GM18498 (cell line): ENCODE measurements around the gene ELFN2.
"Not testable (repeated sequence)": the region's sequence is repeated elsewhere in the genome, so short reads cannot be mapped to it uniquely, and the experiment has no call there.

Experiments
- ATAC-seq: cut with Tn5 transposase; IDR thresholded peaks from one replicate; pipeline ENCODE4 v1.9.1; 2021; ENCODE audit warnings: mild to moderate bottlenecking, moderate library complexity; ENCODE audit not compliant: unreplicated experiment

The ELFN2 gene

DNA sequence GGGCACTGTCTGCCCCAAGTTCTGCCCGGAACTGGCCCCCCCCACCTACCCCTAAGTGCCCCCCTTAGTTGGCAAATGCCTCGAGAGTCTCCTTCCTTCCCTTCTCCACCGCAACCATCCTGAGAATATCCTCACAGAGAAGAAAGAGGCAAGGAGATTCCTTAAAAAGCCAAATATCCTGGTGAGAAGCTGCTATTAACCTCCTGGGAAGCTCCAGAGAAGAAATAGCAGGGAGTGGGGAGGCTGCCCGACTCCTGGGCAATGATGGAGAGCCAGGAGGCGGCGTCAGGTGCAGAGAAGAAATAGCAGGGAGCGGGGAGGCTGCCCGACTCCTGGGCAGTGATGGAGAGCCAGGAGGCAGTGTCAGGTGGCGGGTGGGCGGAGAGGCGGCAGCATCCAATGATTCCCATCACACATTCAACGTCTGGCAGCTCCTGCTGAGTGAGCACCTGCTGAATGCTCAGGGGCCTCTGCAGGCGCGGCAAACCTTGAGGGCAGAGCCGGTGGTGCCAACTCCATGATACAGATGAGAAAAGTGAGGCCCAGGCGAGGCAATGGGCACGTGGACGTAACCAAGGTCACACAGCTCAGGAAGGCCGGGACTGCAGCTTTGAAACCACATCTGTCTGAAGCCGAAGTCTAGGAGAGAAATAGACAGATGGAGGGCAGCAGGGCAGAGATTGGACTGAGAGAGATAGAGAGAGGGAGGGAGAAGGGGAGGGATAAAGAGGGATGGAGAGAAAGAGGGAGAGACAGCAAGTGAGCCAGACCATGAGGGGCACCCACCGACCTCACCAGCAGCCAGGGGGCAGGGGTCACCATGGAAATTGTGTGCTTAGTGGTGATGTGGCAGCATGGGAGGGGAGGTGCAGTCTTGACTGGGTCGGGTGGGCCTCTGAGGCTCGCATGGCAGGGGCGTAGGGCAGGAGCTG, 86.7 kb downstream of the ELFN2 start:
- no peak for ATAC-seq

DNA sequence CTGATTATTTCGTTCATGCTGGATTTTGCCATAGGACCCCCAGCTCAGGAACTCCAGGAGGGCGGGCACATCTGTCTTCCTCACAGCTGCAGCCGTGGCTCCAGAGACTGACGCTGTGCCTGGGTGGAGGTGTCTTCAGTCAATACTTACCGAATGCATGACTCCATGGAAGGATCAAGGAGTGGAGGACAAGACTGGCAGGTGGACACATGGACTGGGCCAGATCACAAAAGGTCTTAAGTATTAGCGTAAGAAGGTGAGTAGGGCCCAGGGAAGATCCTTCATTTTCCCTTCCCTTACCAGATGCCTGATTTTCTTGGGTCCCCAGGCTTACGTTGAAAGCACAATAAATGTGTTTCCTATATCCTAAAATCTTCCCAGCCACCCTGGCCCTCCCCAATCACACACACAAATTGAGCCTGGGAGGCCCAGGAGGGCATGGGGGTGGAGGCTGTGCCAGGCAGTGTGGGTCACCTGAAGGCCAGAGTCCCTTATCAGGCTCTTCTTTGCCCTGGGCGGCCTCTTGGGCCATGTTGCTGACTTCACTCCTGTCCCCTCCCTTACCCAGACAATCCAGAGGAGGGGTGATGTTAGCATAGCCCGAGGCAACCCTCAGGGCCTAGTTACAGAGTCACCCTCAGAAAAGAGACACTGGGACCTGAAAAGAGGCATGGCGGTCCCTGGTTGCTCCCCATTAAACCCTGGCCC, 88.6 kb downstream of the ELFN2 start:
- no peak for ATAC-seq

DNA sequence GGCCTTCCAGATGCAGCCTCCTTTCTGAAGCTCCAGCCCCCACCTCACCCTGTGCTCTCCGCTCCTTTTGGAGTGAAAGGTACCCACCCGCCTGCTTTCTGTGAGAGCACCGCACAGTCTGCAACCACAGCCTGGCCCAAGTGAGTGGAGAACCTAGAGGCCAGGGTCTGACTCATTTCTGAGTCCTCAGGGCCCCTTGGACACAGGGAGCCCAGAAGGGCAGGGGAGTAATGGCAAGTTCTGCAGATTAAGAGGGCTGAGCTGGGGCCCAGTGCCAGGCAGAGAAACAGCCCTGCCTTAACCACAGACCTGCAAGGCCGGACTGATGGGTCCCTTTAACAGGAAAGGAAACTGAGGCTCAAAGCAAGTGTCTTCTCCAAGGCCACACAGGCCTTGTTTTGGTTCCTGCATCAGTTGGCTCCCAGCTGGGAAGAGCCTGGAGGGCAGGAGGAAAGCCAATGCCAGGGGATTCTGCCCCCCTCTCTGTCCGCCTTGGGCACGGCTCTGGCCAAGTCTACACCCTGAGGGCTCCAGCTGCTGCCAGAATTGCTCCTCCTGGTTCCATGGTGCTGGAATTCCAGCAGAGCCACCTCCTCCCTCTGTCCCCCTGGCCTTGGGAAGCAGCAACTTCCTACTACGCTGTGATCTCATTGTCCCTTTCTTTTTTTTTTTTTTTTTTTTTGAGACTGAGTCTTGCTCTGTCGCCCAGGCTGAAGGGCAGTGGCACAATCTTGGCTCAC, 89.9 kb downstream of the ELFN2 start:
- no peak for ATAC-seq

DNA sequence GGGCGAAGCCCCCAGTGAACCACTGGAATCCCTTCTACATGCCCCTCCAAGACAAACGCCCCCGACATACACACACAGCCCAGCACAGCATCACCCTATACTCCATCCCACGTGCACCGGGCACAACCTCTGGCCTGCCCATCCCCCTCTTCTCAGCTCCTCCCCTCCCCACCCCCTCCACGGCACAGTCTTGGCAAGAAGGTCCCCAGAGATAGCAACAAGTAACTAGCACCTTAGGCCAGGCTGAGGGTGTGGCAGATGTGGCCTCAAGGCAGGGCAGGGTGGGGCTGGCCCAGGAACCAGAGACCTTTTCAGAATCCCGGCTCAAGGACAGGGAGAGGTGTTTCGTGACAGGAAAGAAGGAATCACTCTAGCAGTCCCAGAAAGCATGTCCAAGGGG, 90.7 kb downstream of the ELFN2 start:
- no peak for ATAC-seq

DNA sequence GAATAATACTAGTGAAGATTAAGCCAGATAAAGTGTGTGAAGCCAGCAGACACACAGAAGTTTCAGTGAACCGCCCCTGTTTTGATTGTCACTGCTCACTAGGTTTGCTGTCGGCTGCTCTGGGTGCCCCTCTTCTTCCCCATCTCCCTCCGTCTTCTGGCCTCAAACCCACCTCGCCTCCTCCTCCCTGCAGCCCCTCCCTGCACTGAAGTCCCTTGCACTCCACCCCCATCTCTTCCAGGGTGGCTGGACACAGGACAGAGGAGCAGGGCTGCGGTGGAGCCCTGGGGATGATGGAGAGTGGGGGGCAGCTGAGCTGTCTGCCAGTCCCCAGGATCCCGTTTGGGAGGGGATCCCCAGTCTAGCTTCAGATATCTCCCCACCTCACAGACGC, 91.5 kb downstream of the ELFN2 start:
- no peak for ATAC-seq

DNA sequence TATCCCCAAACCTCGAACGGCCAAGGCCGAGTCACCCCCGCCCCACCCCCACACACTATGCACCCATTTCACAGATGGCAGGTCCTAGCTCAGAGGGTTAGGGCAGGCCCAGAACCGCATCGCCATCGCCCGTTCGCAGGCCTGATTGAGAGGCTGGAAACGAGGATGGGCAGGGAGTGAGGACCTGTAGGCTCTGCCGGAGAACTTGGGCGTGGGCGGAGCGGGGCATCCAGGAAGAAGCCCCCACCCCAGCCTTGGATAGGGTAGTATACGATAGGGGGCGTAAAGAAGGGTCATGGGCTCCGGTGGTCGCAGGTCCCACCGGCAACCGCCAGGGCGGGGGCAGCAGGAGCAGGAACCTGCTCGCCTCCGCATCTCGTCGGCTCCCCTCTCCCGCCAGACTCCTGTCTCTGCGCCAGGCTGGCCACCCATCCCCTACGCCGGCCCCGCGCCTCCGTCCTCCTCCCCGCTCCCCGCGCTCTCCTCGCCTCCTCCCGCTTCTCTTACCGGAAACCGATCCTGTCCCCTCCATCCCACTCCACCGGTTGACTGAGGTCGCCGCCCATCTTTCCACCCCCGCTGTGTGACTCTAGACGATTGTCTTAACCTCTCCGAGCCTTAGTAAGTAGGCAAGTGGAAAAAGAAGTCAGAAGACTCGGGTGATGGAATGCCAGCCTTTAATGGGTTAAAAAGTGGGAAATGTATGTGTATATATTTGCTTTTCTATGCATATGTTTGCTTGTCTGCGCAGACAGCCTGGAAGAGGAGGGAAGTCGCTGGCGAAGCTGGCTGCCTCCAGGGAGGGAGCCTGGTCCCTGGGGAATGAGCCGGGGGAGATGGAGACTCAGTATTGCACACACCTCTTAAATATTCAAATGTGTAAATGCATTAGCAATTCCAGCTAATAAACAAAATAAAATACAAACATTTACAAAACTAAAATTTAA, 92.1 kb downstream of the ELFN2 start:
- no peak for ATAC-seq

DNA sequence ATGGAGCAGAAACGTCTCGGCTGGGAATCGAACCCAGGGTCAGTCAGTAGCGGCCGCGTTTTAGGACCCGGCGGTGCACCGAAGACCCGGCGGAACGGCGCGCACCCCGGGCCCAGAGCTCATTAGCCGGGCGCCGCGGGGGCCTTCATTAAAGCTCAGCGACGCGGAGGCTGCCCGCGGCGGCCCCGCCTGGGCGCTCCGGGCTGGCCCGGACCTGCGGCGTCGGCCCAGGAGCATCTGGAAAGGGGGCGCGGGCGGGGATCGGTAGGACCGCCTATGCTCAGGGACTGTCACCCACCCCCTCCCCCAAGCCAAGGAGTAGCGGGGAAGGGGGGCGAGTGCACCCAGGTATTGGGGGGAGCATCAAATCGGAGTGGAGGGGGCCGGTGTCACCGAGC, 92.8 kb downstream of the ELFN2 start:
- no peak for ATAC-seq

DNA sequence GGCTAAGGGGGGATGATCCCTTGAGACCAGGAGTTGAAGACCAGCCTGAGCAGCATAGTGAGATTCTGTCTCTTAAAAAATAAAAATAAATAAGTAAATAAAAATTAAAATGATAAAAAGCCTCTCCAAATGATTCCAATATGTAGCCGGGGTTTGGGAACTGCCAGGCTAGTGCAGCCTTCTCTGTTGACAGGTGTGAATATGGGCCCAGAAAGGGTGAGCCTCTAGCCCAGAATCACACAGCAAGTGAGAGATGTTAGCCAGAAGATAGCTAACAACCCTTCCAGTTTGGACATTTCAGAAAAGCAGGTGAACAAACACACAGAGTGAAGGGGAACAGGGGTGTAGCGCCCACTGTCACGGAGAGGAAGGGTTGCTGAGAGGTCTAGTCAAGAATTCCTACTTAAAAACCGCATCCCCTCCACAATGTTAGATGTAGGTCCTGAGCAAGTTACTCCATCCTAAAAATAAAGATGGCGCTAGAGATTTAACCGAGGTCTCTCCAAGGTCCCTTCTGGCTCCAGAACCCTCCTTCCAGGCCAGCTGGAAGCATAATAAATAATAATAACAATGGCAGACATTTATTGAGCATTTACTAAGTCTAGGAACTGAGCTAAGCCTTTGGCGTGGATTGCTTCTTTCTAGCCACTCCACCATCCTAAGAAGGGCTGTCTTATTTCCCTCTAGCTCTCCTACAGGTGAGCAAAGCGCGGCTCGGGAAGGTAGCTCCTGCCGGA, 93.4 kb downstream of the ELFN2 start:
- ATAC-seq = no peak

DNA sequence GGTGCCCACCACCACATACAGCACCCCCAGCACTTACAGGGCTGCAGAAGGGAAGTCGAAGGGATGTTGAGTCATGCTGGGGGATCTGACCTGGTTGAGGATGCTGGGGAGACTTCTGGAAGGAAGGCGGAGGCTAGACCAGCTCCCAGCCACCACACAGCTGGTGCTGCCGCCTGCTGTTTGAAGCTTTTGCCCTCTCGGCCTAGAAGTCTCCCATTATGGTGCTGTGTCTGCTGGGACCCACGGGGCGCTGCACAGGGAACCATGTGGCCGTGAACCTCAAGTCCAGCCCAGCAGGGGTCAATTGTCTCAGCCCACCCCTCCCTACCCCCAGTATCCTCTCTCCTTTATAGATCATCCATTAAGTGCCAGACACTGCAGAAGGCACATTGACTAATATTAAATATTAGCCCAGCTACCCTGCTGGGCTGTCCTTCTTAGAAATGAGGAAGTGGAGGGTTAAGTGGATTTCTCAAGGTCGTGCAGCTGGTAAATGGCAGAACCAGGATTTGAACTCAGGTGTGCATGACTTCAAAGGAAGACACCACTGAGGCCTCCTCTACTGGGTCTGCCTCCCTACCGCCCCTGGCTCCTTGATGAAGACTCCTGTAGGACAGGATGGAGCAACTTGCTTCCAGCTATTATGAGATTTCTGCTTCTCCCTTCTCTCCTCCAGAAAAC, 95.3 kb downstream of the ELFN2 start:
- no peak for ATAC-seq

DNA sequence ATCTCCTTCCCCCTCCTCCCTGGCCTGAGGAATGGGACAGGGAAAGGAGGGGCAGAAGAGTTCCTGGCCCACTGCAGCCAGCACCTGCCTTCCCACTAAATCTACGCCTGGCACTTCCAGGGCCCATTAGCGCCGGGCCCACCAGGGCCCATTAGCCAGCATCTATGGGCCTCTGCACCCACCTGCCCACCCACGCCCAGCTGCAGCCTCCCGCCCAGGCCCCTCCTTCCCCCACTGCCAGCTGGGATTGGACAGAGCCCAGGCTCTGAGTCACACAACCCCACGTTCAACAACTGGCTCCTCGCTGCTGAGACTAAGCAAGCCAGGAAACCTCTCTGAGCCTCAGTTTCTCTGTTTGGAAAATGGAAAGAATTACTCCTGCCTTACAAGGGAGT, 96.2 kb downstream of the ELFN2 start:
- ATAC-seq = no peak

DNA sequence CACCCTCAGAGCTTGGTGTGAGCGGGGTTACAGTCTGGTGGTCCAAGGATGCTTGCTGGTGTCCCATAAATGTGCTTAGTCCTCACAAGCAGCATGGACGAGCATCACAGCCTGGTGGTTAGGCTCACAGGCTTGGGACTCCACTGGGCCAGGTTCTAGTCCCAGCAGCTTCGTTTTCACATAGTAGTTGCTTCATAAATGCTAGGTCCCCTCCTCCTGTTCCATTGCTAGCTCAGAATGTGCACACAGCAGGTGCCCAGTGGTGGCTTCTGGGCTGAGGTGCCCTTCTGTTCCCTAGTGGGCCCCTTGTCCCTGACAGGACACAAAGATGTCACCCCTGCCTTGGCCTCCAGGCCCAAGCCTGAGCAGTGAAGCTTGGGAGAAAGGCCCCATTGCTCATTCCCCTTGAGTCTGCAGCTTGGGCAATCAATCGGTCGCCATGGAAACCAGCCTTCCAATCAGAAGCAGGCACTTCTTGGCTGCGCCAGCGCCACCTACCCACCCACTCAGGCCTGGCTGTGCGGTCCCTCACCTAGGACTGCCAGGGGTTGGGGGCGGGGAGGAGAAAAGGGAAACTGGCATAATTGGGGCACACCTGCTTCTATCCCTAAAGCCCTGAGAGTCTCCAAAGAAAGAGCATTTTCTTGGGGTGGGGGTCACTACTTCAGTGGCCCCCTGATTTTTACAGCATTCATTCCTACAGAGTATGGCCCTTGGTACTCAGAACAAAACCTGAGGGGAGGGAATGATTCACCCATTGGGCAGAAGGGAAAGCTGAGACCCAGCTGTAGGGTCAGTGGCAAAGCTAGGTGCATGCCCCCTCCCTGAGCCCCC, 96.9 kb downstream of the ELFN2 start:
- ATAC-seq = no peak

DNA sequence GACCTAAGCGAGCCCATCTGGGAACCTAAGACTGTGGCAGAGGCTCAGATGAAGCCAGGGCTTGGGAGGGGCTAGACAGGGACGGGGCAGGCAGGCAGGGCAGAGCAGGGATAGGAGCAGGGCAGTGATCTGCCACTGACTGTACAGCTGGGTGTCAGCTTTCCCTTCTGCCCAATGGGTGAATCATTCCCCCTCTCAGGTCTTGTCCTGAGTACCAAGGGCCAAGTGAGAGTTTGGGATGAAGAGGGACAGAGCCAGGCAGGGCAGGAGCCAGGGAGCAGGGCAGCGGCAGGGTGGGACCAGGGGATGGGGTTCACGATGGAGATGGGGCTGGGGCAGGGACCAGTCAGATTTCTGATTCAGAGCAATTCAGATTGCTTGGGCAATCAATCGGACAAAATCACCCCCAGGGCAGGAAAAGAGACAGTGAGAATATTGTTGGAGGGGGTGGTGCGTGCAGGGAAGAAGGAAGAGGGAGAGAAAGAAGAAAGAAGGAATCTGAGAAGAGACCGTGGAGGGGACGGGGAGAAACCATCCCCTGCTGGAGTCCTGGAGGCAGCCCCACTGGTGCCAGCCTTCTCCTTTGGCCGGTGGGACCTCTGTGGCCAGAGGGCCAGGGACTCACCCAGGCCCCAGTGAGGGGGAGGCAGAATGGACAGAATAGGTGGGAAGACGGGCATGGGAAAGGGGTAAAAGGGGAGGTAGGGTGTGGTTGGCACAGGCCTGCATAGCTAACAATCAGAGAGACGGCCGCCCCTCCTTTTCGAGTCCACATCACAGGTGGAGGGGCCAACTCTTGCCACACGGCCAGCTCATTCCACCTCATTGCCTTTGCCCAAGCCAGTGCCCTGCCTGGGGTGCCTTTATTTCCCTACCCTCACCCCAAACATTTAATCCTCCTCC, 97.8 kb downstream of the ELFN2 start:
- no peak for ATAC-seq

DNA sequence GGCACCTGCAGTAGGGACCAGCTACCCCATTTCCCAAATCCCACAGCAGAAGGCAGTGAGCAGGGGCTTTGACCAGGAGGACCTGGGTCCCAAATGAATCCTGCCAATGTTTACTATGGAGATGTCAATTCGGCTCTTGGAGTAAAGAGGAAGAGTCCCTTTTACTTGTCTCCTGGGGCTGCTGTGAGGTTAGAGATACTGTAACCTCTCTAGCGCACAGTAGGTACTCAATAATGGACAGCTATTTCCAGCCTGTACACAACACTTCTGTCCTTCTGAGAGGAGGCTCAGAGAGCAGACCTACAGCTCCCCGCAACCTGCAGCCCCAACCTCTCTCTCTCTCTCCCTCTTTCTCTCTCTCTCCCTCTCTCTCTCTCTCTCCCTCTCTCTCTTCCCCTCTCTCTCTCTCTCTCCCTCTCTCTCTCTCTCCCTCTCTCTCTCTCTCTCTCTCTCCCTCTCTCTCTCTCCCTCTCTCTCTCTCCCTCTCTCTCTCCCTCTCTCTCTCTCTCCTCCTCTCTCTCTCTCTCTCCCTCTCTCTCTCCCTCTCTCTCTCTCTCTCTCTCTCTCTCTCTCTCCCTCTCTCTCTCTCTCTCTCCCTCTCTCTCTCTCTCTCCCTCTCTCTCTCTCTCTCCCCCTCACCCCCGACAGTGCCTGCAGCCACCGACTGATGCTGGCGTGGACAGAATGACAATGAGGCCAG, 98.6 kb downstream of the ELFN2 start:
- not testable (repeated sequence) for ATAC-seq

DNA sequence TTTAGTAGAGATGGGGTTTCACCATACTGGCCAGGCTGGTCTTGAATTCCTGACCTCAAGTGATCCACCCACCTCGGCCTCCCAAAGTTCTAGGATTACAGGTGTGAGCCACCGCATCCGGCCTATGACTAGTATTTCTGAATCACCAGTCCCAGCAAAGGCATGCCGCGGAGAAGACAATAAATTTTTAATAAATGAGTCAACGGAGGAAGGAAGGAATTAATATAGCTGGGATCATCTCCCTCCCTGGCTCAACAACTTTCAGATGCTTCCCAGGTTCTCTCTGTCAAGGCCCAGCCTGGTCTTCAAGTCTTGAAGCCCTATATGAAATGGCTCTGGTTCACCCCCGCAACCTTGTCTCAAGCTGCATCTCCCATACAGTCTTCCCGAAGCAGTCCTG, 99.3 kb downstream of the ELFN2 start:
- no peak for ATAC-seq

DNA sequence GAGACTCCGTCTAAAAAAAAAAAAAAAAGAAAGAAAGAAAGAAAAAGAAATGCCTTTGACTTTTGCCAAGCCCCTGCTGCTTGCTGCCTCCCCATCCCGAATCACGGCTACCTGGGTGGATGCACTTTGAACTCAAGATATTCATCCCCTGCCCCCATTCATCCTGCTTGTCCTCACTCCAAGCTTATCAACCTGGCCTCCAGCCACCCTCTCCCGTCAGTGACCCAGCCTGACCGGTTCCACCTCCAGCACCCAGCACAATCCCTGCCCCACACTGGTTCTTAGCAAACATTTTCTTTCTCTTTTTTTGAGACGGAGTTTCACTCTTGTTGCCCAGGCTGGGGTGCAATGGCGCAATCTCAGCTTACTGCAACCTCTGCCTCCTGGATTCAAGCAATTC, 100.6 kb downstream of the ELFN2 start:
- no peak for ATAC-seq

DNA sequence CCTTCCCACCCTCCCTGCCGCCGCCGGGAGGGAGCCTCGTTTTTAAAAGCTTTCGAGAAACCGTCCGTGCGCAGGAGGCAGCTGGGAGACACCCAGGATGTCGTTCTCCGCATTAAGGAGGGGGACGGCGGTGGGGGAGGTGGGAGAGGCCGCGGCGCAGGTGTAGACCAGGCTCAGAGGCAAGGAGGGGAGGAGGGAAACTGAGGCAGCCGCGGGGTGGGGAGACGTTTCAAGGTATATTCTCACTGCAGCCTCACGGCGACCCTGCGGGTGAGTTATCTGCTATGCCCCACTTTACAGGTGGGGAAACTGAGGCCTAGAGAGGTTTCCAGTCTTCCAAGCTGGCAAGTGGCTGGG, 102.3 kb downstream of the ELFN2 start:
- ATAC-seq = no peak
